Left ventricle myocardium superior (tissue), 1 donor: ENCODE results near the gene MLLT3. TPM values are rescaled to one million over a fixed set of nuclear protein-coding genes. Genes with fewer than 3 reads are reported as not detected.

ENCODE experiments used
- ATAC-seq: fragments of 200-7000 bp; cut with Tn5 transposase; one replicate; pipeline ENCODE4 v1.9.1; 2020; ENCODE audit warnings: mild to moderate bottlenecking, moderate library complexity
- DNase-seq: peaks from one replicate; pipeline ENCODE4 v3.0.0-alpha.2; 2020
- intact Hi-C: fragments of 100-400 bp; cut with micrococcal nuclease; formaldehyde crosslinking; loops from one replicate; pipeline ENCODE4 v1.11.0; 2022
- total RNA-seq: library from RNA; stranded (reverse); fragmentation: NEBNext Ultra II Directional; extraction: Animal tissue kit (Norgen Biotek cat#: 25700); gene quantifications from one replicate; pipeline ENCODE4 v1.2.1, GENCODE V29; 2021
- donor health status: DM: no; HTN: yes; CAD: no; lungs with severe emphysema.

The MLLT3 gene
- total RNA-seq, 1 donor from 2014 or later: 15.4 TPM

DNA sequence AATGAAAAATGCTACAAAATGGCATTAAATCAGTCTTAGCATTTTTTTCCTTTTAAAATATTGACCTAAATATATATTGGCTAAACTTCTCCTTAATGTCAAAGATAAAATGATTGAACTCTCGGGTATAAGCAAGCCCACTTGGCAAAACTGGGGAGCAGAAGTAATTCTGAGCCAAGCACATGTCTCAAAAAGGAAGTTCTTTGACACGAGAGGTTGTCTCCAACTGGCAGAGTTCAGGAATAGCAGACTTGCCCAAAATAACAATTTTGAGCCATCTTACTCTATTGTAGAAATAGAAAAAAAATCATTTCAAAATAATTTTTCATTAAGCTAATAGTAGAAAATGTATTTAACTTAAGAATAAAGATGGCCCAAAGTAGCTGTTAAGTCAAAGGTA lies 10.4 kb upstream of the MLLT3 start:
- ATAC-seq: no peak
- intact Hi-C loops: no loop called here
- DNase-seq: no peak

DNA sequence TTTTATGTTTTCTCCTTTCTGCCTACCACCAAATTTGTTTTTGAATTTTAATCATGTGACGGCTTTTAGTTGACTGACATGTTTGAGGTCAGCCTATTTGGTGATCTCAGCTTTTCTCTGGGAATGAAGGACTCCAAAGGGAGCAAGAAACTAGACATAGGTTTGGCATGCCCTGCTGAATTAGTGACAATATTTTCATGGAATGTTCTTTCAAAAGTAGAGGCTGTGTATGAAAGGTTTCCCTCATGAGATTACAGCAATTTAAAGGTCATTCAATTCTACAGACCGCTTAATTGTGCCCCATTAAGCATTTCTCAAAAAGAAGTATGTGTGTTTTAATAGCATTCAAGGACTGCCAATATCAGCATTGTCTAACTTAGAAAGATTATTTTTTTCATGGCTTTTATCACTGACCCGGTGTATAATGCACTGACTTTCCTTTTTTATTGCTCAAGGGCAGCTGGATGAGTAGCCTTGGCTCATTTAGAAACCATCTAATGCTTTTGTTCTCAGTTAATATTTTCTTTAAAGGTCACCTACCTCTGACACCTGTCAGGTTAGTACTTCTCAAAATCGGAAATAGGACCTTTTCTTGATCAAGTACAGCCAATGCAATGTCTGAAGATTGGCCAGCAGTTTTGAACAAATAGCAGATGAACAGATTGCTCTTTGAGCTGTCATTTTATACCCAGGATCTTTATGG lies 8.1 kb upstream of the MLLT3 start:
- intact Hi-C loops: no loop called here
- DNase-seq (no peak), ATAC-seq (no peak)

DNA sequence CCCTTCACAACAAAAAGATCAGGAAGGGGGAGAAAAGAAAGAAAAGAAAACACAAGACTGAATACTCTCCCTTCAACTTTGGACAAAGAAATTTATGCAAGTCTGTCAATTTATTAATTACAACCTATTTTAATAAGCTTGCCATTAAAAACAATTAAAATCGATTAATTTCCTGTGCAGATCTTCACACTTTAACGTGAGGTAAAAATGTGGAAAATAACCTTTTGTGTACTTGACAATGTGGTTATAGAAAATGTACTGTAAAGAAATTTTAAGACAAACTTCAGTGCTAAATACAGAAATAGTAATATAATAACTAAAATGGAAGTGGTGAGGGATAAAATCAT lies 2.7 kb upstream of the MLLT3 start:
- no peak for DNase-seq
- ATAC-seq: no peak
- intact Hi-C loops: loop anchor here (10.0 kb wide), 3 partner anchors 270 to 700 kb away; no protein-coding TSS in a partner anchor

DNA sequence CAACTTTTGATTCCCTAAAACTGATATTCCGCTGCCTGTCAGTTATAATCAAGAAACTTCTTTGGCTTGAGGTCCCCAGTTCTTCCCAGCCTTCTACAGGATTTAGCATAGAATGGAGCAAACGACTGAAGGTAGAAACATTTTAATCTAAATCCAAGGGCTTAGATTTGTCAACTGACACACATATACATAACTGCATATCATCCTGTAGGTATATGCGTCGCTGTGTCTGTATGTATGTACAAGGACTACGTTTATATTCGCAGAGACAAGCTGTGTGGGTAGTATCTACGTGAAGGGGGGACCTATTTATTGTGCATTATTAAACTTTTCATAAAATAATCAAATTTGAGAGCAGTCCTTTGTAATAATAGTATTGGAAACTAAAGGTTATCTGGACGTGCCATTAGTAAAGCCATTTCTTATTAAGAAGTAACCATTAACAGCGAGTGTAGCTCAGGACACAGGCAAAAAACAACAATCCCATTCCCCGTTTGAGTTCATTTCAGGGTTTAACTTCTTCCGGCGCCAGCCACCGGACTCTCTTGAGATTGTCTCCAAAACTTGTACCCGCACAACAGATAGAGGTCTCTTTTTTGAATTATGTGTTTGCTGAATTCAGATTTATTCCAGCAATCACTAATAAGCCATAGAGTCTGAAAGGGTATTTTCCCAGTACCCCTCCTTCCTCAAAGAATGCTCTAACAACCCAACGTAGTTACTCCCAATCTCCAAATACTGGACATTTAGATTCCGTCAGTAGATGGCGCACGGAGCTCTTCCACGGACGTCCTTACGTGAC lies 2.1 kb upstream of the MLLT3 start:
- ATAC-seq (peak; percentile 20), DNase-seq (peak; percentile 50)
- intact Hi-C loops: loop anchor here (10.0 kb wide), 3 partner anchors 270 to 700 kb away; no protein-coding TSS in a partner anchor

DNA sequence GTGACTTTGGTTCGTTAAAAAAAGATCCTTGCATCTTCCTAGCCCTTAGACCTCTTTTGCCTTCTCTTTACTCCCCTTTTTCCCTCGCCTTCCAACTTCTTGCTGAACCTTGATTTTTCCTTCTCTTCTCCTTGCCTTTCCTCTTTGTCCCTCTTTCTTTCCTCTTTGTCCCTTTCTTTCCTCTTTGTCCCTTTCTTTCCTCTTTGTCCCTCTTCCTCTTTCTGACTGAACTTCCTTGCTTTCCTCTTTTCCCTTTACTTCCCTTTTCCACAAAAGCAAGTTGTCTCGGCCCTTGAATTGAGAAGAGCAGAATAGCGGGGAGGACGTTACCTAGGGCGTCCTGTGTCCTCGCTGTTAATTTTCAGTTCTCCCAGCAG lies 1.4 kb upstream of the MLLT3 start:
- DNase-seq: no peak
- intact Hi-C loops: loop anchor here (10.0 kb wide), 3 partner anchors 269 to 699 kb away; no protein-coding TSS in a partner anchor
- no peak for ATAC-seq

DNA sequence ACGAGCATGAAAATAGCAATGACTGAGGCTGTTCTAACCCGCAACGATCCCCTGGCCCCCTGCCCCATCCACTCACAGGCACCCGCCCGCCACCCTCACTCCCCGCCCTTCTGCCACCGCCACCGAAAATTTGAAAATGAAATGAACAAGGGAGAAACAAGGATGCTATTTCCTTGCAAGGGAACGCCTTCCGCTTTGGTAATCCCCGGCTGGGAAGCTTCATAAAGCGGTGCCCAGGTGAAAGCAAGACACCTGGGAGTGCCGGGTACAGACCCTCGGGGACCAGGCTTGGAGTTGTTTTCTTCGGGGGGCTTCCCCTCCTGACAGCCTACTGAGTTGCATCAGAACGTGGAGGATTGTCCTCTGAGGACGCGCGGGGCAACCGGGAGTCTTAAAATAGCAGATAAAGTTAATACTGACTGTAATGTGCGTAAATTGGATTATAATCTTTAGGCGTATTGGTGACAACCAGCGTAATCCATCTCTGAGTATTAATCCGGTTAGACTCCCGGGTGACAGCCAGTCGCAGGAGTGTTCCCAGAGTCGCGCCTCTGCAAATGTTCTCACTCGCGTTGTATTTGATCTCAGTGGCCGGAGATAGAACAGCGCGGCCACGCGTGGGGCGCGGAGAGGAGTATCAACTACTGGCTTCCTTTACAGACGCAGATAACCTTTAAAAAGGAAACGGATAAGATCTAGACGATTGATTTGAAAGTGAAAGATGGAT lies 885 bp upstream of the MLLT3 start:
- DNase-seq (peak; percentile 63), ATAC-seq (peak; percentile 32)
- intact Hi-C loops: loop anchor here (10.0 kb wide), 3 partner anchors 268 to 698 kb away; no protein-coding TSS in a partner anchor

DNA sequence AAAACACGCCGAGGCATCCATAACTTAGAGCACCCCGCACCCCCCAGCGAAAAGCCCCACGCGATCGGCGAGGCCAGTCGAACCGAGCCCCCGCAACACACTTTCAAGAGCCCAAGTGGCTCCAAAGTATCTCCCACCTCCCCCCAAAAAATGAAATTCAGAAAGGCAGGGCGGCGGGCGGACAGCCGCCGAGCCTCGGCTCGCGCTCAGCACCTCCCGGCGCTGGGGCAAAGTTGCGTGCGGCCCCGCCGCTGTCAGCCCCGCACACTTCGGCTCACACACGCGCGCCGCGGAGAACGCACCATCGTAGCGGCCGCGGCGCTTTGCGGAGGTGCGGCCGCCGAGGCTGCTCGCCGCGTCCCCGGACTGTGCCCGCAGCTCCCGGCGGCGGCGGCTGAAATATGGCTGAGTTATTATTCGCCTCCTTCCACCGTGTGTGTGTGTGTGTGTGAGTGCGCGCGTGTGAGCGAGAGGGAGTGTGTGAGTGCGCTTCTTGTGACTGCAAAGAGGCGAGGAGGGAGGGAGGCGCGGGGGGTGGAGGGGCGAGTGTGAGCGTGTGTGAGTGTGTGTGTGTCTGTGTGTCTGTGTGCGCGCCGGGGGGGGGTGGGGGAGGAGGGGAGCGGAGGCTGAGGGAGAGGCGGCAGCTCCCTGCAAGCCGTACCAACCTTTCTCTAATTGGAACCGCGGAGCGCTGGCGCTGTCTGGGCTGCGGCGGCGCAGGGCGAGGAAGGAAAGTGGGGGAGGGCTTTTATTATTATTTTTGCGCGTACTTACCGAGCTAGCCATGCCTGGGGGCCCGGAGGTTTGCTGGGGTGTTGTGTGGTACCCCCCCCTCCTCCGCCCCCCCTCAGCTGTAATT lies 599 bp downstream of the MLLT3 start:
- peak; percentile 60 for ATAC-seq
- intact Hi-C loops: loop anchor here (10.0 kb wide), 3 partner anchors 267 to 697 kb away; no protein-coding TSS in a partner anchor
- peak; percentile 84 for DNase-seq

DNA sequence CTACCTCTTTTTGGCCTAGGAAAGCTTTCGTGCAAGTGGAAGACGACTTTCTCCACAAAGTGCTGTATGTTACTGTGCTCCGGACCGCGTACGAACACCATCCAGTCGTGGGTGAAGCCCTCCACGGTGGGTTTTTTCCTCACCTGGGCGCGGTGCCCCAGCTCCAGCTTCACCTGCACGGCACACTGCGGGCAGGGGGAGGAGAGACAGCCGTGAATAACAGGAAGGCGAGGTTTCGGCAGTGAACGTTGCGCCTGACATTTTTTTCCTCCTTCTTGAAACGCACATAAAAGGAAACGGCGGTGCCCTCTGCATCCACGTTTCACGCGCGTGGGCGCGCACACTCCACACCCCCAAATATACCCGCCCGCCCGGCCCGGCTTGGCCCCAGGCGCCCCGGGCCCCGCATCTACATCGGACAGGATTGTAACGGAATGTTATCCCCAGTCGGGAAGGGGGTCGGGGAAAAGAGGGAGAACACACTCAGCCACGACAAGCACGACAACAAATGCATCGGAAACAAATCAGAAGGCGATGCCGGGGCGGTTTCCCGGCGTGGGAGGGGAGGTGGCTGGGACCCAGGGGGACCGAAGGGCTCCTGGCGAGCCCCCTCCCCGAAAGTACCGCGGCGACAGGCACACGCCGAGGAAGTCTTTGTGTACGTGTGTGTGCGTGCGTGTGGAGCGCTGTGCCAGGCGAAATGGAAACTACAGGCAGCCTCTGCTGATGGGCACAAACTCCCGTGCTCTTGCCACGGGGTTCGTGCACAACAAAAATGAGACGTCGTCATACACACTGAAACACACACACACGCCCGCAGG lies 1.4 kb downstream of the MLLT3 start:
- intact Hi-C loops: loop anchor here (10.0 kb wide), 3 partner anchors 266 to 696 kb away; no protein-coding TSS in a partner anchor
- peak; percentile 56 for DNase-seq
- peak; percentile 5 for ATAC-seq

DNA sequence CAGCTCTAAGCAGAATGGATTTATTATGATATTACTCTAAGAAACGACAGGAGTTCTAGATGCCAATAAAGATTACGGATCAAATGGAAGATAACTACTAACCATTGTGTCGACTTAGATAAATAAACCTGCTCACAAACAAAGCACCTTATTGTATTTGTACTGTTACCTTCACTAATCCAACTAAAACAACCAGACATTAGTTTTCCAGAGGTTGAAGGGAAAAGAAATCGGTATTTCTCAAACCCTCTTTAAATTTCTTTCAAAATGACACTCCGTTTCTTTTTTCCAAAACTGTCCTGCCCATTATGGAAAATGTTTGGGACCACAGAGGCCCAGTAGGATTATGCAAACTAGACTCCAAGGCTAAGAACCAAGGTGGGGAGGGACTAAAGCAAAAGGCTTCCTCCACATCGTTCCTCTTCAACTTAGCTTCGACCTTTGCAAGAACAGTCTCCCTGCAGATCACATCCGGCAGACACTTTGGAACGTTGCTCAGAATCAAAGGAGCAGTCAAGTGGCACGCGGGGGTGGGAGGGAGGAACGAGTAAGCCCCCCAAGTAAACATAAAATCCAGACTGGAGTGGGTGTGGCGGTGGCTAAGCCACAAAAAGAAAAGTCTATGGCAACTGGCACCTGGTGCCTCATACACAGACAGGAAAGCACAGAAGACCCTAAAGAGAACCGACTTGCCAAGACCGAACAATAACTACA lies 2.7 kb downstream of the MLLT3 start:
- intact Hi-C loops: loop anchor here (10.0 kb wide), 3 partner anchors 265 to 695 kb away; no protein-coding TSS in a partner anchor
- peak; percentile 28 for DNase-seq
- ATAC-seq: no peak

DNA sequence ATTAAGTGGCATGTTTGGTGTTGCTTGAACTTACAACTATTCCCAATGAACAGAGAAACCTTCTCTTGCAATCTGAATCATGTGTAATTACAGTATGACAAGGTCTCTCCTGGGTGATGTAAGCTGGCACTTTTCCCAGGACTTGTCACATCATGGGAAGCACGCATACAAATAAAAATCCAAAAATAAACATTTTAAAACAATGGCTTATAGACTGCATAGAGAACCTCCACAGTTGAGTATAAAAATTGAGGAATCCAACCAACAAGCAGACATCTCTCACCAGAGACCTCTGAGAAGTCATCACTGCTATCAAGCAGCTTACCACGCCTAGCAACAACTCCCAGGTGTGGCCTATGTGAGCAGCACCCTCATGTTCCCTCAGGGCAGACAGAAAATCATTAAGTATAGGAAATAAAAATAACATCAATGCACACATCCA lies 3.9 kb downstream of the MLLT3 start:
- ATAC-seq: no peak
- no peak for DNase-seq

DNA sequence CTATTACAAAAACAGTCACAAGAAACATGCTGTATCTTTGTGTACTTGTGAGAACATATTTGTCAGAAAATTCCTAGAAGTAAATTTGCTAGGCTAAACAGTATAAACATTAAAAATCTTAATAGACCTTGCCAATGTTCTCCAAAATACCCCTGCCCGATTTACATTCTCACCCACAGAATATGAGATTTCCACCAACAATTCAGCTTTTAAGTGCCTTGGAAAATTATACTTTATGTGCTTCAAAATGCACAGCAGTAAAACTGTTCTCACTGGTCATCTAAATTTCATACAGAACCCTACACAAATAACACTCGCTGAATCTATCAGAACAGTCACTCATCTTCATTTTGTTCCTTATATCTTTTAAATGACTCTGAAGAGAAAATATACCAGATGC lies 5.5 kb downstream of the MLLT3 start:
- ATAC-seq (no peak), DNase-seq (no peak)
- intact Hi-C loops: no loop called here

More for the DNA sequence above, 3.9 kb downstream of the MLLT3 start:
- intact Hi-C loops: no loop called here

DNA sequence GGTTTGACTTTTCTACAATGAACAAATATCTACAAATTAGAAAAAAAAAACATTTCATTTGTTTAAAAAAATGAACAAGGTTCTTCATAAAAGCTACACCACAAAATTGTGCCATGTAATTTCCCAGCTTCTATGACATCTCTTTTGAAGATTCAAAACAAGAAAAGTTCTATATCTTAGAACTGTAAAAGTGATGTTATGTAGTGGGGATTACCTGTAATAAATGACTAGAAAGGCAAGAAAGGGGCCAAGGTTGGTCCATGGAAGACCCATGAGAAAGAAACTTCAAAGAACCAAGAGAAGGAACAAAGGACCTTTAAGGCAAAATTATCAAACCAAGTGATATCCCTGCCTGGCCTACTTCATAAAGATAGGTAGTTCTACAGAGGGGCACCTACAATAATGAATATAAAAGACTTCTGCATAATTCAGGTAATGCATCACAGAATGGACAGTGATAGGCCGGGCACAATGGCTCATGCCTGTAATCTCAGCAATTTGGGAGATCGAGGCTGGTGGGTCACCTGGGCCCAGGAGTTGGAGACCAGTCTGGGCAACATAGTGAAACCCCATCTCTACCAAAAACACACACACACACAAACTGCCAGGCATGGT lies 7.6 kb downstream of the MLLT3 start:
- intact Hi-C loops: no loop called here
- DNase-seq (no peak), ATAC-seq (no peak)

DNA sequence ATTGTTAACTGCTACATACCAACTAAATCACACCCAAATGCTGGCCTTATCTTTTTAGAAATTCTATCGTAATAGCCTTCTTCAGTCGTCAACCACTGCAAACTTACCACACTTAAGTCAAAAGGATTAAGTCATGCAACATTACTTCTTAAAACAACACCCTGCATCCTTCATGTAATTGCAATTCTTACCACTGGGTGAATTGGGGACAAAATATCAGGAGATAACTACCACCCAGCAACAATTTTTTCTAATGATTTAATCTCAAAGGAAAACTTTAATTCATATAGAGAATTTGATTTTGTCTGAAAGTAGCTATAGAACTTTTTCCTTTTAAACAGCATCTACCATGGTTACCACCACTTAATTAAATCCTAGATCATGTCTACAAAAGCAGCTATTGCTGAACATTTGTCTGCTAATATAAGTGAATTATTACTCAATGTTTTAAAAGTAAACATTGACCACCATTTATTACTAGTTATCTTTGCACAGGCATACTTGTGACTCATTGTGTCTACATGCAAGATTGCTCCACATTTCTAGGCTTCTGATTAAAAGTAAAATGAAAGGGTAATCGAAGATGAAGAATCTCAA lies 10.5 kb downstream of the MLLT3 start:
- no peak for DNase-seq
- intact Hi-C loops: no loop called here
- peak; percentile 41 for ATAC-seq

DNA sequence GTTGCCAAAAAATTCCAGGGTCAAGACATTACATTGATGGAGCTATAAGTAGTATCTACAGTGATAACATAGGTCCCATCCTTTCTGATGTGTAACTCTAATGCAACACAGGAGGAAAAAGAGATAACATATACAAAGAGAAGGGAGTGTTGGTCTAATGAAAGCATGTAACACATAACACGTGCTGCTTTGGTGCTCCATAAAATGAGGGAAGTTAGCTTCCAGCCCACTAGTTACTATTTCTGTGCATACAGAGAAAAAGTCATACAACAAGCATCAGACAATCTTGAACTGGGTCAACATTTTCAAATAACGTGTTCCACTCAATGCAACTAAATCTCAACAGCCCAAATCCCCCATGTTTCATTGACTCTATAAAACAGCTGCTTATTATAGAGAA lies 11.7 kb downstream of the MLLT3 start:
- DNase-seq (no peak), ATAC-seq (no peak)
- intact Hi-C loops: no loop called here

DNA sequence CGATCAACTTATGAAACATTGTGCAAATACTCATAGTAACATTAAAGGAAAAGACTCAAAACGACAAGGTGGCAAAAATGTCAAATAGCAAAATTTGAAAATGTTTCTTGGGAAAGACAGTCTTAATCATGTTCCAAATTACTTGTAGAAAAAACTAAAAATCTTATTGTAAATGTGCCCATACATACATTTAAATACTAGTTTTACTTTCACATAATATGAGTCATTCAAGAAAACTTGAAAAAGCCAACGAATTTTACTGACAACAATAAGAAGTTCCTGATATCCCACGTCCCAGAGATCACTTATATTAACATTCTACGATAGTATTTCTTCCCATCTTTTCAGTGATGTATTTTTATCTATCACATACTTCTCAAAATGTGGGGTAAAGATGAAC lies 13.7 kb downstream of the MLLT3 start:
- no peak for ATAC-seq
- no peak for DNase-seq
- intact Hi-C loops: loop anchor here (10.0 kb wide), 1 partner anchor 54 kb away; no protein-coding TSS in a partner anchor

DNA sequence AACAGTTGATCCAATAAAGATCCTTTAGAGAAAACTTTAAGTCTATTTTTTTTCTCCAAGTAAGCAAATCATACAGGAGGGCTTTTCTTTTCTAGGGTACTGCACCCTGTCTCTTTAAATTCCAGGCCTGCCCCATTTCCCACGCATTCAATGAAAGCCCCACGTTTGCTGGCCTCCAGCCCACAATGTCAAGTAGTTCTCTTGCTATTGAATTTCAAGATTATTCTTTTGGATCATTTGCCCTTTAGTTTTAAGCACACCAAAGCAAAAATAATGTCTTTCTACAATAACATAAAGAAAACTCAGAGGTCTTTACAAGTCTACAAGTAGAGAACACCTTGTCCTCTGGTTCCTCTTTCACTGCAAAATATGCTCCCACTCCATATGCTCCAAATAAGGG lies 15.6 kb downstream of the MLLT3 start:
- peak; percentile 32 for ATAC-seq
- DNase-seq: peak; percentile 51
- intact Hi-C loops: loop anchor here (10.0 kb wide), 1 partner anchor 52 kb away; no protein-coding TSS in a partner anchor
